B cell (primary cell): ENCODE data around the gene DAZAP2. TPM values are rescaled to one million over a fixed set of nuclear protein-coding genes. Genes with fewer than 3 reads are reported as not detected.

Experiments used
- ATAC-seq: fragments of 200-7000 bp; cut with Tn5 transposase; one replicate; pipeline ENCODE4 v1.10.0; 2021; ENCODE audit warnings: low read depth, mild to moderate bottlenecking, moderate number of reproducible peaks, moderate library complexity
- CTCF ChIA-PET: fragments of 350-600 bp; sonication (Branson Sonifier 250); formaldehyde crosslinking; loops from one replicate; lab custom pipeline; 2021; ENCODE audit warnings: antibody characterized with exemption, inconsistent platforms; lab: Charles Lee
- POLR2A ChIA-PET: fragments of 350-600 bp; sonication (Branson Sonifier 250); formaldehyde crosslinking; loops from one replicate; lab custom pipeline; 2021; ENCODE audit warnings: antibody characterized with exemption; lab: Charles Lee
- DNase-seq: peaks from one replicate; pipeline ENCODE4 v3.0.0; 2013
- H2AFZ ChIP-seq: 2 replicates; pipeline ENCODE4 v1.6.1; 2012; ENCODE audit warnings: mild to moderate bottlenecking, low read depth, low read length; ENCODE audit not compliant: insufficient read depth, poor library complexity, severe bottlenecking
- H3K27ac ChIP-seq, 2 donors: 1 replicate in 1 of 2; 2 replicates in 1 of 2; pipeline ENCODE4 v1.5.1; 2012 to 2013; ENCODE audit warnings: low read length in 2 of 2, mild to moderate bottlenecking in 2 of 2, moderate library complexity in 1 of 2
- H3K27me3 ChIP-seq, 4 experiments: fragments of 200-600 bp in 1 of 4; sonication (generic) in 1 of 4; replicated peaks in 1 of 4; 1 replicate in 2 of 4; 2 replicates in 2 of 4; pipeline versions ENCODE4 v1.6.1 to v1.7.0; 2013 to 2016; ENCODE audit warnings: low read length in 3 of 4, mild to moderate bottlenecking in 2 of 4, mixed read lengths in 1 of 4, moderate library complexity in 1 of 4; ENCODE audit not compliant: insufficient read depth in 4 of 4, control insufficient read depth in 3 of 4; ENCODE audit errors: control extremely low read depth in 1 of 4
- H3K36me3 ChIP-seq, 2 experiments: replicated peaks in 1 of 2; 1 replicate in 1 of 2; 2 replicates in 1 of 2; pipeline versions ENCODE4 v1.6.1 to v1.7.1; 2013; ENCODE audit warnings: low read length in 1 of 2; ENCODE audit not compliant: insufficient read depth in 2 of 2, control insufficient read depth in 1 of 2; ENCODE audit errors: control extremely low read depth in 1 of 2, extremely low read depth in 1 of 2
- H3K4me1 ChIP-seq, 2 donors: fragments of 200-600 bp in 1 of 2; sonication (generic) in 1 of 2; 1 replicate in 1 of 2; 2 replicates in 1 of 2; pipeline versions ENCODE4 v1.5.1 to v1.6.1; 2013 to 2017; ENCODE audit warnings: low read length in 2 of 2; ENCODE audit not compliant: control insufficient read depth in 2 of 2, insufficient read depth in 2 of 2
- H3K4me2 ChIP-seq: replicated peaks from 2 replicates; pipeline ENCODE3; 2012; ENCODE audit warnings: mild to moderate bottlenecking, low read depth, low read length; ENCODE audit not compliant: poor library complexity, severe bottlenecking
- H3K4me3 ChIP-seq, 5 experiments: fragments of 200-600 bp in 1 of 5; sonication (generic) in 1 of 5; 1 replicate in 3 of 5; 2 replicates in 2 of 5; pipeline versions ENCODE4 v1.5.1 to v1.7.0; 2011 to 2016; ENCODE audit warnings: low read length in 4 of 5, mild to moderate bottlenecking in 4 of 5, low read depth in 2 of 5, control low read depth in 1 of 5, moderate library complexity in 1 of 5; ENCODE audit not compliant: insufficient read depth in 1 of 5; ENCODE audit errors: control extremely low read depth in 1 of 5, extremely low read depth in 1 of 5
- H3K79me2 ChIP-seq: fragments of 200-600 bp; sonication (generic); one replicate; pipeline ENCODE4 v1.6.0; 2016; ENCODE audit warnings: low read length; ENCODE audit not compliant: control insufficient read depth, insufficient read depth
- H3K9ac ChIP-seq: fragments of 200-600 bp; sonication (generic); 2 replicates; pipeline ENCODE4 v1.6.1; 2017; ENCODE audit warnings: mild to moderate bottlenecking, low read length, moderate library complexity
- H3K9me3 ChIP-seq, 3 donors: one replicate each; pipeline versions ENCODE4 v1.6.1 to v1.7.1; 2013; ENCODE audit warnings: low read length in 2 of 3; ENCODE audit not compliant: control insufficient read depth in 2 of 3, insufficient read depth in 1 of 3; ENCODE audit errors: control extremely low read depth in 1 of 3
- H4K20me1 ChIP-seq: 2 replicates; pipeline ENCODE4 v1.6.0; 2012; ENCODE audit warnings: mild to moderate bottlenecking, low read length; ENCODE audit not compliant: insufficient read depth, control insufficient read depth, poor library complexity, severe bottlenecking
- H3K27ac Mint-ChIP-seq: one replicate; pipeline ENCODE4 v1.8.0; 2021; ENCODE audit warnings: mixed read lengths
- H3K27me3 Mint-ChIP-seq: one replicate; pipeline ENCODE4 v1.8.0; 2021; ENCODE audit warnings: mixed read lengths
- H3K4me1 Mint-ChIP-seq: one replicate; pipeline ENCODE4 v1.8.0; 2021; ENCODE audit warnings: mixed read lengths
- H3K4me3 Mint-ChIP-seq: one replicate; pipeline ENCODE4 v1.8.0; 2021; ENCODE audit warnings: mixed read lengths
- H3K9me3 Mint-ChIP-seq: one replicate; pipeline ENCODE4 v1.8.0; 2022; ENCODE audit warnings: mixed read lengths; ENCODE audit not compliant: insufficient read depth
- EZH2 ChIP-seq: IDR thresholded peaks from 2 replicates; pipeline ENCODE4 v1.6.1; 2012; ENCODE audit warnings: borderline replicate concordance, low read depth, mild to moderate bottlenecking, moderate library complexity, low read length; ENCODE audit not compliant: insufficient read depth, poor library complexity, severe bottlenecking
- WGBS: methylation state at CpG from one replicate; pipeline ENCODE4 v1.1.5; 2013; ENCODE audit warnings: missing lambda C conversion rate; ENCODE audit not compliant: insufficient coverage; 5-methylcytosine and 5-hydroxymethylcytosine counted together
- intact Hi-C: fragments of 100-400 bp; cut with micrococcal nuclease; formaldehyde crosslinking; loops from one replicate; pipeline ENCODE4 v1.10.0; 2022
- polyA plus RNA-seq: library from polyadenylated mRNA; depleted of rRNA; stranded (reverse); fragments of >200 nt; gene quantifications from 2 replicates; pipeline ENCODE4 v1.2.3, GENCODE V29; 2012
- total RNA-seq, 2 donors: library from RNA; stranded (reverse); fragments of 120-200 nt in 1 of 2; gene quantifications; 1 replicate in 1 of 2; 2 replicates in 1 of 2; pipeline versions ENCODE4 v1.2.3 to v1.2.4, GENCODE V29; 2013 to 2022
- TF ChIP-seq, protein P1 (sequence below): fragments of 200-600 bp; IDR thresholded peaks from one replicate; pipeline ENCODE4 v1.8.0; 2022; ENCODE audit warnings: antibody characterized with exemption, mild to moderate bottlenecking

Gene DAZAP2
- total and polyA plus RNA-seq, 2 donors (not counting 1 experiment from before 2014, with no cell fraction given): 233 to 620 TPM

DNA sequence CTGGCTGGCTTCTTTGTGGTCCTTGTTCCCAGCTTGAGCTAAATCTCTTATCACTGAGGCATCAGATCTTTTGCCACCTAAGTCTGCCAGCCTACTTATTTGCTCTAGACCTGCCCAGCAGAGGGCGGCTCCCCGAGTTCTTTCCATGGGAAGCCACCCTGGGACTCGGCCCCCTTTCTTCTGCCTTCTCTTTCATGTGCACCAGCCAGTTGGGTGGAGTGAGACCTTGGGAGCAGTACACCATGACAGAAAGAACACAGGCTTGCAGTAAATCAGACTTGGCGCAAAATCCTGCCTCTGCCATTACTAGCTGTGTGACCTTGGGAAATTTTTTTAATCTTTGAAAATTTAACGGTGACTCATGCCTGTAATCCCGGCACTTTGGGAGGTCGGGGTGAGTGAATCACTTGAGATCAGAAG is 24.1 kb downstream of the DAZAP2 start:
- Histone ChIP-seq H4K20me1 (no peaks in the 10 kb centered on the region), H3K9me3 (peaks cover 0 to 2% (median 0%) of the 10 kb centered on the region in 3 donors), H3K36me3 (no peaks in the 10 kb centered on the region), H3K79me2 (peaks cover 22% of the 10 kb centered on the region), H3K4me2 (no peak overlapping the region), H3K4me3 (no peak overlapping the region), H3K4me1 (peaks cover 0 to 5% of the 10 kb centered on the region in 2 donors), H3K9ac (no peak overlapping the region), H3K27ac (no peak overlapping the region), H2AFZ (no peak overlapping the region), H3K27me3 (no peaks in the 10 kb centered on the region)
- WGBS: 100% methylated on average over 1 of the region's 7 CpGs
- intact Hi-C loops: loop anchor here (1.0 kb wide), 1 partner anchor 79 kb away; no protein-coding TSS in a partner anchor
- no peak for TF ChIP-seq EZH2
- TF ChIP-seq, protein P1, sequence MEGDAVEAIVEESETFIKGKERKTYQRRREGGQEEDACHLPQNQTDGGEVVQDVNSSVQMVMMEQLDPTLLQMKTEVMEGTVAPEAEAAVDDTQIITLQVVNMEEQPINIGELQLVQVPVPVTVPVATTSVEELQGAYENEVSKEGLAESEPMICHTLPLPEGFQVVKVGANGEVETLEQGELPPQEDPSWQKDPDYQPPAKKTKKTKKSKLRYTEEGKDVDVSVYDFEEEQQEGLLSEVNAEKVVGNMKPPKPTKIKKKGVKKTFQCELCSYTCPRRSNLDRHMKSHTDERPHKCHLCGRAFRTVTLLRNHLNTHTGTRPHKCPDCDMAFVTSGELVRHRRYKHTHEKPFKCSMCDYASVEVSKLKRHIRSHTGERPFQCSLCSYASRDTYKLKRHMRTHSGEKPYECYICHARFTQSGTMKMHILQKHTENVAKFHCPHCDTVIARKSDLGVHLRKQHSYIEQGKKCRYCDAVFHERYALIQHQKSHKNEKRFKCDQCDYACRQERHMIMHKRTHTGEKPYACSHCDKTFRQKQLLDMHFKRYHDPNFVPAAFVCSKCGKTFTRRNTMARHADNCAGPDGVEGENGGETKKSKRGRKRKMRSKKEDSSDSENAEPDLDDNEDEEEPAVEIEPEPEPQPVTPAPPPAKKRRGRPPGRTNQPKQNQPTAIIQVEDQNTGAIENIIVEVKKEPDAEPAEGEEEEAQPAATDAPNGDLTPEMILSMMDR: peak; percentile 41
- Mint-ChIP-seq H3K9me3 (no peaks in the 10 kb centered on the region), H3K27me3 (no peaks in the 10 kb centered on the region), H3K4me1 (peaks cover 16% of the 10 kb centered on the region), H3K4me3 (no peak overlapping the region), H3K27ac (no peak overlapping the region)
- ChIA-PET POLR2A (no interaction called here), CTCF (interaction anchor here (0.6 to 4.6 kb wide), 17 partner anchors 11 to 1814 kb away, joined by 3 to 64 read pairs (median 5); partner anchors contain the start of gene POU6F1)
- DNase-seq (peak; percentile 58), ATAC-seq (peak; percentile 45)

DNA sequence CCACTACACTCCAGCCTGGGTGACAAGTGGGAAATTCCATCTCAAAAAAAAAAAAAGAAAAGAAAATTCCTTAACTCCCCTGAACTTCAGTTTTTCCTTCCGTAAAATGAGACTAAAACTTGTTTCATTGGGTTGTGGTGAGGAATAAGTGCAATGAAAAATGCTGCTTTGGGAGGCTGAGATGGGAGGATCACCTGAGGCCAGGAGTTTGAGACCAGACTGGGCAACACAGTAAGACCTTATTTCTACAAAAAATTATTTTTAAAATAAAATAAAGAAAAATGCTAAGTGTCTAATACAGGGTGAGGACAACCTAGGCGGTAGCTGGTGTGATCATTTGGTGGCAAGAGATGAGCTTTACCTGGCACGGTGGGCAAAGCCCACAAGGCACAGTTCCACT is 24.7 kb downstream of the DAZAP2 start:
- intact Hi-C loops: no loop called here
- Histone ChIP-seq H3K79me2 (peaks cover 22% of the 10 kb centered on the region), H3K9me3 (peaks cover 0 to 2% (median 0%) of the 10 kb centered on the region in 3 donors), H3K9ac (no peak overlapping the region), H3K27ac (no peak overlapping the region), H2AFZ (no peak overlapping the region), H3K27me3 (no peaks in the 10 kb centered on the region), H4K20me1 (no peaks in the 10 kb centered on the region), H3K4me3 (no peak overlapping the region), H3K4me1 (peaks cover 0 to 5% of the 10 kb centered on the region in 2 donors), H3K4me2 (no peak overlapping the region), H3K36me3 (no peaks in the 10 kb centered on the region)
- POLR2A ChIA-PET: interaction anchor here (0.6 to 0.7 kb wide), 2 partner anchors 13 to 775 kb away, joined by 4 to 5 read pairs; no protein-coding TSS in a partner anchor
- no peak for TF ChIP-seq EZH2
- TF ChIP-seq, protein P1: no peak
- CTCF ChIA-PET: interaction anchor here (0.7 to 4.6 kb wide), 13 partner anchors 14 to 498 kb away, joined by 3 to 64 read pairs (median 5); no protein-coding TSS in a partner anchor
- Mint-ChIP-seq H3K4me1 (peaks cover 20% of the 10 kb centered on the region), H3K9me3 (no peaks in the 10 kb centered on the region), H3K27me3 (no peaks in the 10 kb centered on the region), H3K27ac (no peak overlapping the region), H3K4me3 (no peak overlapping the region)
- DNase-seq (no peak), ATAC-seq (no peak)
- WGBS: 95% methylated on average over 2 of the region's 3 CpGs
